GM21576 (cell line): ENCODE measurements around the gene SPTBN1.

Experiments
- ATAC-seq: cut with Tn5 transposase; IDR thresholded peaks from one replicate; pipeline ENCODE4 v1.9.1; 2021; ENCODE audit warnings: mild to moderate bottlenecking, moderate library complexity; ENCODE audit not compliant: unreplicated experiment

Gene SPTBN1

GRCh38 chr2:54549917-54550518, 93.9 kb downstream of the SPTBN1 start:
- ATAC-seq = no peak

DNA sequence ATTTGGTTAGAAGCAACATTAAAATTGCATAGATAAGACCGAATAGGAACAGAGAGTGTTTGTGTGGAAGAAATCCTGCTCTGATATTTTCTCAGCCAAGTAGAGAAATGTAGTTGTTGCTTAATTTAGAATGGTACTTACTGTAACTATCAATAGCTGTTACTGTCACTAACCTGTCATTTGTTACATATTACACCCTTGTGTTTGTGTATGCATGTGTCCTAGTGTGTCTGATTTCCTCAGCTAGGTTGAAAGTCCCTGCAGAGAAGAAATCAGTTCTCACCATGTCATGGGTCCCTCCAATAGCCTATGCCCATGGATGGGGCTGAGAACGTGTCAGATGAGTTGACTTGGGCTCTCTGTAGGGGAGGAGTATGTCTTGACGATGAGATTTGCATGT, 94.4 kb downstream of the SPTBN1 start:
- ATAC-seq = no peak

- peak; percentile 70 for ATAC-seq
Observed at GRCh38 chr2:54551123-54551756, 95.1 kb downstream of the SPTBN1 start.

GRCh38 chr2:54553075-54553474, 96.9 kb downstream of the SPTBN1 start:
- no peak for ATAC-seq

DNA sequence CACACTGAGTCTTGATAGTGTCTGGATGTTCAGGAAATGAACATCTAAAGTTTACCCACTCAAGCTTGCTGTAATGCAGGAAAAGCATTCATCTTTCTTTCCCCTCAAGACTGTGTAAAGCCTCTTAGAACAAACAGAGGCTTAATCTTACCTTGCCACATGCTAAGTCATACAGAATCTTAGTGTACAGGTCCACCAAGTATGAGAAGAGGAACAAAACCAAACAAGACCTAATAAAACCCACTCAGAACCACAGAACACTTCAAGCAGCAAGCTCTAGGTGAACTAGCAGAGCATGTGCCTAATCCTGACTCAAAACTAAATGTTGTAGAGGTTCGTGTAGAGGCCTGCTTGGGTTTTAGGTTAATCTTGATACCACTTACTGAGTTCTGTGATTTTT, 97.6 kb downstream of the SPTBN1 start:
- no peak for ATAC-seq

- ATAC-seq = no peak
Observed at GRCh38 chr2:54555318-54555837, 99.3 kb downstream of the SPTBN1 start.

GRCh38 chr2:54556621-54557121, 100.5 kb downstream of the SPTBN1 start:
- ATAC-seq = no peak

DNA sequence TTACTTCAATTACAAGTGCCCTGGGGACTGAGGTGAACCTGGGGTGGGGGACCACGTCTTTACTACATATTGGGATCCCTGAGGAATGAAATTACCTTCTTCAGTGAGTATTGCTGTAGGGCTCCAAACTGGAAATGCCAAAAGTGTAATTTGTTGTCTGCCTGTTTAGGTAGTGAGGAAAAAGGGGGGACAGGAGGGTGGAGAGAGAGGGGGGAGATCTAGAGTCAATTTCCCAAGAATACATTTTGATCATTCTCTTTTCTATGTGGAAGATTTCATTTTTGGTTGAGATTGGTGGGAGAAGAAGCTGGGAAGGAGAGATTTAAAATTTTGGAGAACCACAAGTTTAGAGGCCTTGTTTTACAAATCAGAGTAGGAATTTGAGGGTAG, 101.1 kb downstream of the SPTBN1 start:
- ATAC-seq = no peak

GRCh38 chr2:54557601-54558187, 101.6 kb downstream of the SPTBN1 start:
- ATAC-seq = peak; percentile 49

- peak; percentile 42 for ATAC-seq
Observed at GRCh38 chr2:54558188-54559005, 102.3 kb downstream of the SPTBN1 start.

DNA sequence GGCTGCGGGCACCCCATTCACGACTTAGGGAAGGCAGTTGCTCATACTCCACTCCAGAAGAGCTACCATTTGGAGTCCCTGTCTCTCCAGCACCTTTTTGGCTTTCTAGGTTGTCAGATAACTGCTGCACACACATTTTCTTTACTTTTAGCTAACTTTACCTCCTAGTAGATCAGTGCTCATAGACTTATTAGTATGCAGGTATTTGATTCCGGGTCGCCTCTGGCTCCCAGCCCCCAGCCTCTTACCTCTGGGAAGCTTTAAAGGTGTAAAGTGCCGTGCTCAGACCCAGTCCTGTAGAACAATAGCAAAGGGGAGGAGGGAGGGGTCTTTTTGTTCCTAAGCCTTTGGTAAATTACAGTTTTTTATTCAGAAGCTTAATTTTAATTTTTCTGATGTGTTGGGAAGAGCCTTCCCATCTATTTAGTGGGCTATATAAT, 102.9 kb downstream of the SPTBN1 start:
- no peak for ATAC-seq

DNA sequence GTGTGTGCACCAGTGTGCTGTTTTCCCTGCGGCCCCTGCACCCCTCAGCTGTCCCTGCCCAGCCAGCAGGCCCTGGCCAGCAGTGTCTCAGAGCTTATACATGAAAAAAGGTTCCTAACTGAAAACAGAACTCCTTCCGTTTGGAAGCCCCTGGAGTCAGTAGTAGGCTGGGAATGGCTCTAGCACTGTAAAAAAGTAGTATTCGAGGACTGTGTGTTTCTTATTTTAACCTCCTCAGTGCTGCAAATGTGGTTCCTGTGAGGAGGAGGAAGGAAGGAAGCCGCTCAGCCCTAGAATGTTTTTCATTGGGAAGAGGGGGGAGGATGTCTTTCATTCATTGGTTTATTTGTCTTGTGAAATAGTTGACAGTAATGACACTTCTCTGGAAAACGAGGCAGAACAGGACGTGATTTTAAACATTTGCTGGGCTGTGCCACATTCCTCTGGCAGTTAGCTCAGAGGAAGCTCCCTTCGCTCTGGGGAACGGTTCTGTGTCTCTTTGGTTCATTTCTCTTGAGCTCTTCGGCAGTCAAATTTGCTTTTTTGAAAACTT, 103.5 kb downstream of the SPTBN1 start:
- ATAC-seq = no peak

- peak; percentile 40 for ATAC-seq
Observed at GRCh38 chr2:54560146-54560881, 104.2 kb downstream of the SPTBN1 start.

DNA sequence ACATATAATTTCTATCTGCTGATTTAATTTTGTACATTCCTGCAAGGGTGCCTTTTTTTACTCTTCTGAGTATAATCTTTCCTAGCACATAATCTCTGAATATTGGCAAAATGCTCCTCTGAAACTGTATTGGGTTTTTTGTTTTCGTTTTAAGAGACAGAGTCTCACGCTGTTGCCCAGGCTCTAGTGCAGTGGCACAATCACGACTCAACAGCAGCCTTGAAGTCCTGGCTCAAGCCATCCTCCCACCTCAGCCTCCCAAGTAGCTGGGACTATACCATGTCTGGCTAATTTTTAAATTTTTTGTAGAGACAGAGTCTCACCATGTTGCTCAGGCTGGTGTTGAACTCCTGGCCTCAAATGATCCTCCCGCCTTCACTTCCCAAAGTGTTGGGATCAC, 104.9 kb downstream of the SPTBN1 start:
- ATAC-seq = no peak

DNA sequence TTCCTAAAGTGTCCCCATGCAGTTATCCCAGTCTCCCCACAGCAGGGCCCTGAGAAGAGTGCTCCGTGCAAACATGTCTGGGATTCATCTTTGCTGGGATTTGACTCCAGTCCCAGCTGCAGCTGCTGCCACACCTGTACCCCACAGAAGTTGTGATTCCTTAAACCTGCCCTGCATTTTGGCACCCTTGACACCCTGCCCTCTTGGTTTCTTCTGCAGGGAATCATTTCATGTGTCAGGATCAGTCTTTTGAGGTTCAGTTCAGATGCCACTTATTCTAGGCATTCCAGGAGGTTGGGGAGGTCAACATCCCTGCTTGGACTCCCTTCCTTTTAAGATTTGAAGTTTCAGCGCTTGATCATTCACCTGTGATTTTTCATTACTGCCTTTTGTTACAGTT, 108.3 kb downstream of the SPTBN1 start:
- no peak for ATAC-seq

DNA sequence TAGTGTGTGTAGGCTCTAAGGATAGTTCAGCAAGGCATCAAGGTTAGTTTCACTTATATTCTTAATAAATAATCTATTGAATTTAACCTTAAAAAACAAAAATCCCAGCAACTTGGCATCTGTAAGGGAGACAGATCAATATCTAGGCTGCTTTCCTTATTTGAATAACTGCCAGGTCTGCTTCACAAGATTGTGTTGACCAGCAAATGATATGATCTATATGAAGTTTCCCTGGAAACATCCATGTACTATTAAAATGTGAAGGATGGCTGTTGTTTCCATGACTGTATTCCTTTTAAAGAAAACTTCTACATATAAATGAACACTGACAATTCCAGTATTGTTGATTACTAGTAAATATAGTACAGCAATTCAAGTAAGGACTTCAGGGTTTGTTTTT, 109.4 kb downstream of the SPTBN1 start:
- ATAC-seq = no peak

GRCh38 chr2:54566896-54567295, 110.8 kb downstream of the SPTBN1 start:
- no peak for ATAC-seq

- ATAC-seq = peak; percentile 26
Observed at GRCh38 chr2:54568876-54569321, 112.8 kb downstream of the SPTBN1 start.

- peak; percentile 20 for ATAC-seq
Observed at GRCh38 chr2:54569745-54570301, 113.7 kb downstream of the SPTBN1 start.
